OCI-LY1 (cell line): ENCODE results near the gene FGA.

Source experiments
- CTCF ChIP-seq: fragments of 200-600 bp; sonication (generic), shearing (Covaris generic); IDR thresholded peaks from 2 replicates; pipeline ENCODE4 v1.5.1; 2017; ENCODE audit warnings: mild to moderate bottlenecking, antibody characterized with exemption, low read length, moderate library complexity, mixed read lengths
- EZH2 ChIP-seq: fragments of 200-600 bp; sonication (generic), shearing (Covaris generic); IDR thresholded peaks from 2 replicates; pipeline ENCODE4 v1.8.0; 2017; ENCODE audit warnings: borderline replicate concordance, mixed run types, mild to moderate bottlenecking, antibody characterized with exemption, low read length, moderate library complexity, mixed read lengths

- TF ChIP-seq CTCF = no peak
- TF ChIP-seq EZH2 = no peak
Measured at GRCh38 chr4:154595807-154596206, 5.3 kb upstream of the FGA start.
